HG02571 (cell line): ENCODE measurements around the gene AK8.
"Not testable (repeated sequence)": the region's sequence is repeated elsewhere in the genome, so short reads cannot be mapped to it uniquely, and the experiment has no call there.

Source experiments
- ATAC-seq: cut with Tn5 transposase; IDR thresholded peaks from one replicate; pipeline ENCODE4 v1.9.1; 2021; ENCODE audit warnings: mild to moderate bottlenecking, moderate library complexity; ENCODE audit not compliant: unreplicated experiment

The AK8 gene

DNA sequence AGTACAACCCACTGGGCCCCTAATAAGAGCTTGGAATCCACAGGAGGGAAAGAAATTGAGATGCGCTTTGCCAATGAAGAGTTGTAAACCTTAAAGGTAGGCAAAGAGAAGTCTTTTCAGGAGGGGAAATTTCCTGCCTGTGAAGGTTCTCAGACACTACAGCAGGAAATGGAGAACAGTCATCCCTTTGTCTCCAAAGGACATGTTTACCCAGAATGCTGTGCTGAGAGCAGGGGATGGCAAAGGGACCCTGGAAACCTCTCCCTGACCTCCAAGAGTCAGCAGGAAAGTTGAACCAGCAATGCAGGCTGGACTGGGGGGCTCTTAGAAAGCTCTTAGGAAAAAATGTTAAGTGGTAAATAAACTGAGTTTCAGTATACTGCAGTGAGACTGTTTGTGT is 103.2 kb downstream of the AK8 start:
- no peak for ATAC-seq

DNA sequence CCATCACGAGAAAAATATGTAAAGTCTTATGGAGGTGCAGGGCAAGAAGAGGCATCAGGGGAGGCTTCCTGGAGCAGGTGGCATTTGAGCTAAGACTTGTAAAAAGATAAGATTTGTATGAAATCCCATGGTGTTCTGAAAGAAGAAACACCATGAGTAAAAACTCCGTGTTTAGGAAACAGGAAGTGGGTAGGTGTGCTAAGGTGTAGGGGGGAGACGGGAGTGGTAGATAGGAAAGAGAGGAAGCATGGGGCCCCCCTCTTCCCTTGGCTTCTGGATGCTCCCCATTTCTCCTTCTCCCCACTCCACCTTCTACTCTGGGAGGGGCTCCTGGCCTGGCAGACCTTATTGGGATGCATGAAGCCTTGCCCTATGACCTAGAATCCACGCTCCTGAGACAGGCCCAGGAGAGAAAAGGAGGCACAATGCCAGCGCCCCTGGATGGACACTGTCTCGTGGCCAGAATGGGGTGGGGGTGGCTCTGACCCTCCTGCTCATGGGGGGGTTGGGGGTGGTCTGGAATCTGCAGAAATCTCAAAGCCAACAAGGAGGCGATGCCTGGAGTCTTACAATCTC is 104.2 kb downstream of the AK8 start:
- ATAC-seq: no peak

DNA sequence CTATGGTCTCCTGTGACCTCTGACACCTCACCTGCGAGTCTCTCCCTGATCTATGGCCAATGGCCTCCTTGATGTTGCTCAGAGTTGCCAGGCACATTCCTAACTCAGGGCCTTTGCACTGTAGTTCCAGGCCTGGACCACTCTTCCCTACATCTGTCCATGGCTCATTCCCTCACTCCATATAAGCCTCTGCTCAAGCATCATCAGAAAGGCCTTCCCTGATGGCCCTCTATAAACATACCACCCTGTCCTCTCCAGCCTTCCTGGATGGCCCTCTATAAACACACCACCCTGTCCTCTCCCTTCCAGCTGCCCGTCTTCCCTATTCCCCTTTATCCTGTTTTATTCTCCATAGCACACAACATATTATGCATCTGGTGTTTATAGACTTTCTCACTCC is 105.0 kb downstream of the AK8 start:
- ATAC-seq: no peak

DNA sequence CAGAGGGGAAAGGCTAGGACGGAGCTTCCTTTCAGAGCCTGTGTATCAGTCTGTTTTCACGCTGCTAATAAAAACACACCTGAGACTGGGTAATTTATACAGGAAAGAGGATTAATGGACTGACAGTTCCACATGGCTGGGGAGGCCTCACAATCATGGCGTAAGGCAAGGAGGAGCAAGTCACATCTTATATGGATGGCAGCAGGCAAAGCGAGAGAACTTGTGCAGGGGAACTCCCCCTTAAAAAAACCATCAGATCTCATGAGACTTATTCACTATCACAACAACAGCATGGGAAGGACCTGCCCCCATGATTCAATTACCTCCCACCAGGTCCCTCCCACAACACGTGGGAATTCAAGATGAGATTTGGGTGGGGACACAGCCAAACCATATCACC is 106.3 kb downstream of the AK8 start:
- ATAC-seq: not testable (repeated sequence)

DNA sequence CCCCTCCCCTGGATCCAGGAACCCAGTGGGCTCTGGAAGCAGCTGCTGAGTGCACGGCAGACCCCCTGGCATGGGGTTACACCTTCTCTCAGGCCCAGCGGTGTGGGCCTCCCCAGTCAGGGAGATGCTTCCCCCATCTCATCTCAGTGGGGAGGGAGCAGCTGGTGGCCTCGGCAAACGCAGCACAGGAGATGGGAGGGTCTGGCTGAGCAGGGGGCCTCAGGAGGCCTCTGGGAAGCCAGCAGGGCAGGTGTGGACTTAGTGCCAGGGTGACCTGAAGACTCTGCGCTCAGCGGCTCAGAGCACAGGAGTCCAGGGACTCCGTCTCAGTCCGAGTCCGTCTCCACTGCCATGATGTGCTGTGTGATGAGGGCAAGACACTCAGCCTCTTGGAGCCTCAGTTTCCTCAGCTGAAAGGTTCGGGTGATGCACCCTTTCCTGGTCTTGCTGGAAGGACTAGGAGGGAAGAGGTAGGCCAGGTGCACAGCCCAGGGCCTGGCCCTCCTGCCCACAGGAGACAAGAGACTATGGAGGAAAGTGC is 107.2 kb downstream of the AK8 start:
- ATAC-seq: no peak

DNA sequence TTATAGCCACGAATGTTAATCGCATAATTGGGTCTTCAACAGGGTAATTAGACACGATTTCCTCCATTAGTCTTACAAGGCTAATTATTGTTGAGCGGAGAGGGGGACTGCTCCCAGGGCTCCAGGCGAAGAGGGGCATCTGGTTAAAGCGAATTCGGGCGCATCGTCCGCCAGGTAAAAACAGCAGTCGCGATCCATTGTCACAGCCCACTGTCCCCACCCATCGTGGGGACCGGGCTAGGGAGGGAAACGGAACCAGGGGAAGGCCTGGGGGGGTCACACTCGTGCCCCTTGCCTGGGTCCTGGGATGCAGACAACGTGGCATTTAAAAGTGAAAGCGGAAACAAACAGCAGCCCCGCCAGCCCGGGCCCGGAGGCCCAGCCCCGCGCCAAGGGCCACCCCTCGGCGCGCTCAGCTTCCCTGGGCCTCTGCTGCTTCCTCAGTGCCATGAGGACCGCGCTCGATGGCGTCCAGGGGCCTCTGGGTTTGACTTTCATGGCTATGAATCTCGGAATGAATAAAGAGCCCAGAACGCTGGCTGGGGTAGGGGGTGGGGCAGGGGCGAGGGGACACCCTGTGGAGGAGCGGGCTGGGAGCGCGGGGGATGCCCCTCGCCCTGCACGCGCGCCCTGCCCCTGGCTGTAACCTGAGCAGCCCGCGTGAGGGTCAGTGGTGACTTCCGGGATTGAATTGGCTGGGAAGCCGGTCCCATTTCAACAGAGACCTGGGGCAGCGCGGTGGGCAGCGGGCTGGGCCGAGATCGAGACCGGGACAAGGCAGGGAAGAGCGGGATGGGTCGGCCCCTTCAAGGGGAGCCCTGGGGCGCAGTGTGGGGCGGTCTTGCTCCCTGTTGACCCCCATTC is 107.9 kb downstream of the AK8 start:
- ATAC-seq: no peak

DNA sequence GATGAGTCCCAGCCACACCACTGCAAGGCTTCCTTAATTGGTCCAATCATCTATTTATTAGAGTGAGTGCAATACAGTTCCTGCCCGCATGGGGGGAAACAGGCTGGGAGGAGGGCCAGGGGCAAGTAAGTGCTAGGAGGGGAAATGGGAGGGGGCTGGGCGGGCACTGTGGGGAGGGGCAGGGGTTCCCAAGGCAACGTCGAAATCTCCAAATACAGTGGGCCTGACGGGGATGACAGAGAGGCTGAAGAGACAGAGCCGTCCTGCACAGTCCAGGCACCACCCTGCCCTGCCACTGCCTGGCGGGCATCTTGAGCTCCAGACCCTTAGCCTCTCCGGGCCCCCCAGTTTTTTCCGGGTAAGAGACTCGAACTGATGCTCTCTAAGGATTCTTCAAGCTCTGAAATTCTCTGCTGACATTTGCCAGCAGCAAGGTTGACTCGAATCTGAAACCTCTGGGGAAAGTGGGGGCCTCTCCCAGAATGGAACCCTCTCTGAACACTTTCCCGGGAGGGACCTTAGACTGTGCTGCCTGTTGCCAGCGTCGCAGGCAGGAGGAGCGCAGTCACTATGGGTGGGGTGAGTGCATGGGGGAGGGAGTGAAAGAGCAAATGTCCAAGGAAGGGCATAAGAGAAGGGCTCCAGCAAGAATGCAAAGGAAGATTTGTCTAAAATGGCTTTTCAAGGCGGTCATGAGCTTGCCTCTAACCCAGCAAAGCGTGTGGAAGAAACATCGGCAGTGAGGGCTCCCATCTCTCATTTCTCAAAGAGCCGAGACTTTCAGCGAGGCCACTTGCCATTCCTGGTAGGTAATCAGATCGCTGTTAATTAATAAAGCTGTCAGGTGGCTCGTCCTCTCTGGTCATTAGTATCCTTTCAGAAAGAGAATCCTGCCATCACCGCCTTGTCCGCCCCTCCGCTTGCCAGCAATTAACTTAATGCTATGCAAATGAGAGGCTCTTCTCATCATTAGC is 108.9 kb downstream of the AK8 start:
- no peak for ATAC-seq

DNA sequence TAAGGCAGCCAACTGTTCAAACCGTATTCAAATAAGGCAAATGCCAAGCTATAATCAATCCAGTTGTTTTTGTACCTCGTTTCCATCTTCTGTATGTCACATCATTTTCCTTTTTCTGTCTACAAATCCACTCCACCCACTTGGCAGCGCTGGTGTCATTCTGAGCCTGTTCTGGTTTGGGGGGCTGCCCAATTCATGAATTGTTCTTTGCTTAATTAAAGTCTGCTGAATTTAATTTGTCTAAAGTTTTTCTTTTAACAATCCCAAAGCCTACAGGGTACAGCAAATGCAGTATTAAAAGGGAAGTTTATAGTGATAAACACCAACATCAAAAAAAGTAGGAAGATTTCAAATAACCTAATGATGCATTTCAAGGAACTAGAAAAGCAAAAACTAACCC is 114.5 kb downstream of the AK8 start:
- ATAC-seq: no peak

DNA sequence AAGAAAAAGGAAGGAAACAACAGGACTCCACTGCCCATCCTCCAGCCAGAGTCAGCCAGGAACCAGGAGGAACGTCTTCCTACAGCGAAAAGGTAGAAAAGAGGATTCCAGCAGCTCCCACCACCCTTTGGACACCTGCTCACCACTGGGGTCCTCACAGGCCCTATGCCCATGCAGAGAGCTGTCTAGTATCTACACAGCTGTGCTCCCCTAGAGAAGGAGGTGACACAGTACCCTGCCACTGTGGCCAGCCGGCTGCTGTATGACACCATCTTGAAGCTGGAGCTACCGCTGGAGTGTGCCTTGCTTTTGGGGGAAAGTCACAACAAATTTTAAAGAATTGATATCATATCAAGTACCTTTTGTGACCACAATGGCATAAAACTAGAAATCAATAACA is 115.2 kb downstream of the AK8 start:
- ATAC-seq: no peak

DNA sequence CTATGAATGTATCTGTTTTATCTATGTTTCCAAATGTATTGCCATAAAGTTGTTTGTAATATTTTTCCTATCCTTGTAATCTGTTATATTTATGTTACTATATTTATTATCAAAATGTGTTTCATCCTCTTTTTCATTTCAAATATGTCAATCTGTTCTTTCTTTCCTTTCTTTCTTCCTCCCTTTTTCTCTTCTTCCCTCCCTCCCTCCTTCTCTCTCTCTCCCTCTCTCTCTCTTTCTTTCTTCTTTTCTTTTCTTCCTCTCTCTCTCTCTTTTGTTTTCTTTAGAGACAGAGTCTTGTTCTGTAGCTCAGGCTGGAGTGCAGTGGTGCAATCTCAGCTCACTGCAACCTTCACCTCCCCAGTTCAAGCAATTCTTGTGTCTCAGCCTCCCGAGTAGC is 116.5 kb downstream of the AK8 start:
- no peak for ATAC-seq

DNA sequence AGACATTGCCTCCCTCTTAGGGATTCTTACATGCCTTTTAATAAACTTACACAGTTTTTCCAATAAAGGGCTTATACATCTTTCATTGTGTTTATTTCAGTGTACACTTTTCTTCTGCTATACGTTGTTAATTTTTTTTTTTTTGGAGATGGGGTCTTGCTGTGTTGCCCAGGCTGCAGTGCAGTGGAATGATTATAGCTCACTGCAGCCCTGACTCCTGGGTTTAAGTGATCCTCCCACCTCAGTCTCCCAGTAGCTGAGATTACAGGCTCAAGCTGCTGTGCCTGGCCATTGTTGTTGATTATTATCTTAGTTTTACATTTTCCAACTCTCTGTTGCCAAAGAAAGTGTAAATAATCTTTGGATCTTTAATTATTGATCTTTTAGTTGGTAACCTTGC is 118.0 kb downstream of the AK8 start:
- no peak for ATAC-seq

DNA sequence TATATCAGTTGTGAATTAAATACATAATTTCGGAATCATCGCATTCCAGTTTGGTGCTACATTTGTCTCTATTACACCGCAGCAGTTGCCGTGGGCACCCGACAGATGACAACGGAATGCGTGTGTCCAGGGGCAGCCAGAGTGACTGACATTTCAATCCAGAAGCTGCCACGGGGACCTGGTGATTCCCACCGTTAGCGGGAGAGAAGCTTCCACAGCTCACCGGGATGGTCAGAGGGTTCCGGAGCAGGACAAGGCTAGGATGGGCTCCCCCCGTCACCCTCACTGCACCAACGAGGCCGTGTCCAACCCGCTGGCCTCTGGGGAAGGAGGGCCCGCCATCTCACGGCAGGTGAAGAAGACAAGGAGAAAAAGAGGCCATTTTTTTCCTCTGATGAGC is 121.1 kb downstream of the AK8 start:
- no peak for ATAC-seq

DNA sequence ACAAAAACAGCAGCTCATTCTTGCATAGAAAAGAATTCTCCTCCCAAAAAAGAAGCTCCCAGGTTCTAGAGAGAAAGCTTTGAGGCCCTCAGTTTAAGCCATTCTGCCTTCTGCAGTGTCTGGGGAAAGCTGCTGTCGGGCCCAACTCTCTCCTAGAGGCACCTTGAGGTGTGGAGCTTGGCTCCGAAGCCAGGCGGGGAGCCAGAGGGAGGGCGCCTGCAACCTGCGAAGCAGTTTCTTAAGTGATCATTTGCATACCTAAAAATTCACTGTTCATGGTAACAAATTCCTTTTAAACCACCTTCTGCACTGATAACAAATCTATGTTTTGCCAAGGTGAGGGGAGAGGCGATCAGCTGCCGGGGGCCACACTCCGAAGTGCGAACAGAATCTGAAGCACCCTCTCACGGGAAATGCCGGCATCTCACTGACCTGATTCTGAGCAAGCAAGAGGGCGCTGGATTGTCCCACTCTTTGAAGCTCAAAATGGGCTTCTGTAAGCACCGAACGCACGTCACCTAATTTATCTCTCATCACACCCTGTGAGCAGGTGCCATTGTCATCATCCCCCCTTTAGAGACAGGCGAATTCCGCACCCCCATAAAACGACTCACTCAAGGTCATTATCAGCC is 121.8 kb downstream of the AK8 start:
- ATAC-seq: no peak

DNA sequence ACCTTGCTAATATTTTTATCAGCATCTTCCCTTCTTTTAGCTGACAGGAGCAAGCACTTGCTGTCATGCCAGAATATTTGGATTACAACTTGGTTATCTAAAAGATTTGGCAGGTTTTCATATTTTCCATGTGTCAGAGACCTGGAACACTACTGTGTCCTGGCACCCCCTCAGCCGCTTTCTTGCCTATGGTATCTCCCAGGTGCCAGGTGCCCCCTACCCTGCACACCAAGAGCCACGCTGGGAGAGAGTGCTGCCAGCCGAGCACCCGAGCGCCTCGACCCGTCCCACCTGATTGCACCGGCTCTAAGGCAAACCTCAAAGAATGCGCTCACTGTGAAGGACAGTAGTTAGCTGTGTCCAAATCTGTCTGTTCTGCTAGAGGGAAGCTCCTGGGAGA is 123.0 kb downstream of the AK8 start:
- ATAC-seq: no peak

DNA sequence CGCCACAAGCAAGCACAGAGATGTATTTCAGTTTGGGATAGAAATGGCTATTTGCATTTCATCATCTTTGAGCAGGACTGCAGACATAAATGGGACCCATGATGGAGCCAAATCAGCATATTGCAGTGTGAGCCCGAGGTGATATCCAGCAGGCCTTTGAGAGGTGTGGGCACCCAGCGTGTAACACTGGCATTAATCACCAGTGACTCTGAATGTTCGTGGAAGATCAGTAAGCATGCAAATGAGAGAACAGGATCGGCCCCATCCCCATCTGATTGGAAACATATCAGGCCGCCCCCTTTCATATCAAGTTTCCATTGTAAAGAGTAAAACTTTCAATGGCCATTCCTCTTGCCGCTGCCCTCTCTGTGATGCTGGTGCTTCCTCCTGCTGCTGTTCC is 123.8 kb downstream of the AK8 start:
- ATAC-seq: no peak

DNA sequence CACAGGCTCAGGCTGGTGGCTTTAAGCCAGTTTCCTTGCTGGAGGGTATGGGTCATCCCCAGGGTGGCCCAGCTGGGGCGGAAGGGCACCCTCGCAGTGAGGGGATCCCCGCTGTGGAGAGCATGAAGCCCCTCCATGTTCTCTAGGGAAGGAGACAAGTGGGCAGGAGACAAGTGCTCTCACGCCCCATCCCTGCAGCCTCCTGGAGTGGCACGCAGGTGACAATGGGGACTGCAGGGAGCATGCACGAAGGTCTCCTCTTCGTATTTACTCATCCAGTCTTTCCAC is 124.5 kb downstream of the AK8 start:
- ATAC-seq: no peak

DNA sequence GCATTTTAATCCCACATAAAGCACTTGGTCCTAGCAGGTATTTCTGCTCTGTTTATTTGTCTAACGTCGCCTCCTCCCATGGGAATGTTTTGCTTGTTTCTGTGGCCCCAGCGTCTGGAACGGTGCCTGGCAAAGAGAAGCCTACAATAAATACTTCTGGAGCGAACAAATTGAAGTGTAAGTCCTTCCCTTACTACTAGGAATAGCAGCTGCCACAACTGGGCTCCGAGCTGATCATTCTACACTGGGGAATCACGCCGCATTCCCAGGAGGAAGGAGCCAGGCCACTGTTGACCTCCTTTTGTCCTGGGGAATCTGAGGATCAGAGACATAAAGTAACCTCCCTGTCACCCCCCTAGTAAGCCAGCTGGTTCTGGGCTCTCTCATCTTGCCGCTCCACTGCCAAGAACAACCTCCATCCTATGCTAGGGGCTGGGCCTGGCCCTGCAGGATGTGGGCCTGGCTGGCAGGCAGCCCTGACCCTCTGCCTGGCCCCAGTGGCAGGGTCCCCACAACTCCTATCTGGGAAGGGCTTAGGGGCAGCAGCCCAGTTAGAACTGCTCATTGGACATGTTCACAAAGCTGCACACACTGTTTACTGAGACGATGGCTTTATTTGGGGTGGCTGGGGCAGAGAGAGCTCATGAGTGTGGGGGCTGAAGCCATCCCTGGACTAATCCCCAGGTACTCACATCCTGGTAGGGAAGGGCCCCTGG is 125.0 kb downstream of the AK8 start:
- ATAC-seq: no peak

DNA sequence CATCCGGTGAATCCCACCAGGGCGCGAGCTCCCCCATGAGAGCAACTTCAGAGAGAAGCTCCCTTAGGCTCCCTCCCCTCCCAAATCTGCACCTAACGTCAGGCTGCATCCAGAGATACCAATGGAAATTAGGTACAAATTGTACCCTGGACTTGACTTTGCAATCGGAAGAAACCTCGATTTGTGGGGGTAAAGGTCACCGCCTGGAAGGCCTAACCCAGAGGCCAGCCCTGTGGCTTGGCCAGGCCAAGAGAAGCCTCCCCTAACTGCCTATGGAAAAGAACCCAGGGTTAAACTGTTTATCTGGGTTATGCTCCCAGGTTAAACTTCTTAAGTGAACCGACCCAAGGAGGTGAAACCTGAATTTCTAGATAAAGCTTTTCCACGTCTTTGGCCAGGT is 127.4 kb downstream of the AK8 start:
- no peak for ATAC-seq

DNA sequence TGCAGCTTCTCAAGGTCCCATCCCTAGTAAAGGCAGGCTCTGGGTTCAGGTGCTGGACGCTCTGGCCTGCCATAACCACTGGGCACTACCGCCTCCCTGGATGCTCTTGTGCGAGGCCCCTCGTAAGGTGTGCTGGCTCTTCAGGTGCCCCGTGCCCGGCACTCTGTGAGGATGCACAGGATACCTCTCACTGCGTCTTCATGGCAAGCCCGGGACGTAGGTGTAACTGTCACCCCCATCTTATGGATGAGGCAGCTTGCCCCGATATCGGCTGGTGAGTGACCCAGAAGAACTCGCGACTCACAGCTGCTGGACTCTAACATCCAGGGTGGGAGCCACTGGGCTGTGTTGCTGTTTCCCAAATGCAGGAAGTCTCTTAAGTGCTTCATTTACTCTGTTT is 128.8 kb downstream of the AK8 start:
- ATAC-seq: no peak

DNA sequence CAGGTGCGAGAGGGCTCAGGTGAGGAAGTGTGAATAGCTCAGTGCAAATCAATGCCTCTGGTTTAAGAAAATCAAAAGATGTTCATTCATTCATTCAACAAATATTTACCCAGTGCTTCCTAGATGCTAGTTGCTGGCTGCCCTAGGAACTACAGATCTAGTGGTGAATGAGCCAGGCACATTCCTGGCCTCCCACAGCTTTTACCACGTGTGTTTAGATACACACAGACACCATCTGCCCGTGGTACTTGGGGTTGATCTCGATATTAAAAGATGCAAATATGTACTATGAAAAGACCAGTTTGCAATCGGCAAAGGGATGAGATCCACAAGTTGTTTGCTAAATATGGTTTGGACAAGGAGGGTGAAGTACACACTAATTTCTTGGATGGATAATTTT is 129.6 kb downstream of the AK8 start:
- no peak for ATAC-seq
